HCT116 (cell line): ENCODE measurements around the gene APOBEC3C. TPM values are rescaled to one million over a fixed set of nuclear protein-coding genes. Genes with fewer than 3 reads are reported as not detected.

Source experiments
- ATAC-seq: fragments of 200-7000 bp; cut with Tn5 transposase; 2 replicates; pipeline ENCODE4 v1.9.1; 2020; ENCODE audit warnings: mild to moderate bottlenecking, moderate library complexity
- BruUV-seq: library from RNA; stranded (reverse); fragments of 400-500 nt; replicated peaks from 2 replicates; lab custom pipeline; 2021; lab: Mats Ljungman, UMichigan
- CTCF ChIA-PET: fragments of 300-600 bp; sonication (Branson Sonifier 250); formaldehyde crosslinking; loops from one replicate; lab custom pipeline; 2021; ENCODE audit warnings: antibody characterized with exemption; lab: Charles Lee
- POLR2A ChIA-PET: fragments of 300-600, 350-600 bp; sonication (Branson Sonifier 250); formaldehyde crosslinking; loops from one replicate; lab custom pipeline; 2021; ENCODE audit warnings: antibody characterized with exemption; lab: Charles Lee
- RAD21 ChIA-PET, 2 experiments: fragments of 300-600 bp; sonication (Branson Sonifier 250); formaldehyde crosslinking; loops; one replicate each; lab custom pipeline; 2023; ENCODE audit warnings: low total read pairs in 2 of 2; ENCODE audit not compliant: uncharacterized antibody in 2 of 2, unreplicated experiment in 2 of 2, low non-redundant PET in 1 of 2; lab: Charles Lee
- DNase-seq: peaks from one replicate; pipeline ENCODE4 v3.0.0-alpha.2; 2010; ENCODE audit warnings: low read depth, low spot score
- H2AFZ ChIP-seq: fragments of 200-600 bp; shearing (Covaris generic), sonication (generic); 2 replicates; pipeline ENCODE4 v1.6.1; 2017; ENCODE audit warnings: low read depth, mixed run types, mixed read lengths, antibody characterized with exemption, low read length; ENCODE audit not compliant: poor library complexity, severe bottlenecking
- H3K27ac ChIP-seq: 2 replicates; pipeline ENCODE4 v1.5.1; 2012; ENCODE audit warnings: low read depth, low read length
- H3K27me3 ChIP-seq: fragments of 200-600 bp; sonication (generic); 2 replicates; pipeline ENCODE4 v1.6.1; 2016; ENCODE audit warnings: mixed run types, low read length, mixed read lengths; ENCODE audit not compliant: insufficient read depth
- H3K36me3 ChIP-seq, 2 experiments: fragments of 200-500 bp in 1 of 2; fragments of 200-600 bp in 1 of 2; sonication (Bioruptor generic) in 1 of 2; sonication (generic) in 1 of 2; 2 replicates each; pipeline versions ENCODE4 v1.5.1 to v1.6.1; 2014 to 2016; ENCODE audit warnings: low read length in 2 of 2, inconsistent platforms in 1 of 2, mixed read lengths in 1 of 2, mixed run types in 1 of 2; ENCODE audit not compliant: insufficient read depth in 2 of 2, control insufficient read depth in 1 of 2
- H3K4me1 ChIP-seq, 2 experiments: fragments of 200-600 bp in 1 of 2; sonication (generic) in 1 of 2; 2 replicates each; pipeline versions ENCODE4 v1.5.1 to v1.6.1; 2012 to 2017; ENCODE audit warnings: low read length in 2 of 2, inconsistent platforms in 1 of 2, mild to moderate bottlenecking in 1 of 2, mixed read lengths in 1 of 2, mixed run types in 1 of 2, moderate library complexity in 1 of 2; ENCODE audit not compliant: insufficient read depth in 2 of 2, control insufficient read depth in 1 of 2
- H3K4me2 ChIP-seq: fragments of 200-600 bp; sonication (generic); 2 replicates; pipeline ENCODE4 v1.6.1; 2017; ENCODE audit warnings: mixed run types, low read length, mixed read lengths
- H3K4me3 ChIP-seq, 2 experiments: fragments of 200-600 bp in 1 of 2; sonication (generic) in 1 of 2; replicated peaks in 1 of 2; 2 replicates each; pipeline ENCODE4 v1.5.1; 2011 to 2016; ENCODE audit warnings: low read length in 2 of 2, control low read depth in 1 of 2, low read depth in 1 of 2, mild to moderate bottlenecking in 1 of 2, mixed read lengths in 1 of 2, mixed run types in 1 of 2
- H3K79me2 ChIP-seq: fragments of 200-600 bp; sonication (generic); 2 replicates; pipeline ENCODE4 v1.6.1; 2017; ENCODE audit warnings: mild to moderate bottlenecking, mixed run types, low read length, moderate library complexity, mixed read lengths; ENCODE audit not compliant: insufficient read depth
- H3K9ac ChIP-seq: fragments of 200-600 bp; sonication (generic); 2 replicates; pipeline ENCODE4 v1.6.1; 2016; ENCODE audit warnings: low read length, mixed read lengths
- H3K9me2 ChIP-seq: fragments of 200-600 bp; sonication (generic), shearing (Covaris generic); 2 replicates; pipeline ENCODE4 v1.6.1; 2017; ENCODE audit warnings: mixed run types, mild to moderate bottlenecking, moderate library complexity; ENCODE audit not compliant: insufficient read depth
- H3K9me3 ChIP-seq, 2 experiments: fragments of 200-500 bp in 1 of 2; fragments of 200-600 bp in 1 of 2; sonication (Bioruptor generic) in 1 of 2; sonication (generic) in 1 of 2; 2 replicates each; pipeline ENCODE4 v1.6.1; 2014 to 2017; ENCODE audit warnings: low read length in 2 of 2, mixed read lengths in 2 of 2, inconsistent platforms in 1 of 2, low read depth in 1 of 2, mild to moderate bottlenecking in 1 of 2, mixed run types in 1 of 2, moderate library complexity in 1 of 2; ENCODE audit not compliant: control insufficient read depth in 1 of 2, insufficient read depth in 1 of 2
- H4K20me1 ChIP-seq: fragments of 200-600 bp; sonication (generic), shearing (Covaris generic); 2 replicates; pipeline ENCODE4 v1.6.1; 2017; ENCODE audit warnings: mixed run types, mild to moderate bottlenecking, moderate library complexity; ENCODE audit not compliant: insufficient read depth
- ATF3 ChIP-seq: IDR thresholded peaks from 2 replicates; pipeline ENCODE4 v1.6.1; 2012
- CBX3 ChIP-seq: IDR thresholded peaks from 2 replicates; pipeline ENCODE4 v1.6.1; 2012; ENCODE audit warnings: low read depth
- CEBPB ChIP-seq: IDR thresholded peaks from 2 replicates; pipeline ENCODE4 v1.6.1; 2012; ENCODE audit warnings: low read depth
- MAX ChIP-seq: IDR thresholded peaks from 2 replicates; pipeline ENCODE4 v1.6.1; 2012
- POLR2A ChIP-seq: IDR thresholded peaks from 2 replicates; pipeline ENCODE4 v1.7.0; 2011; ENCODE audit warnings: borderline replicate concordance; ENCODE audit not compliant: insufficient read depth, insufficient read length; ENCODE audit errors: extremely low read depth
- RAD21 ChIP-seq: IDR thresholded peaks from 2 replicates; pipeline ENCODE4 v1.6.1; 2012; ENCODE audit warnings: low read depth, mild to moderate bottlenecking
- SIN3A ChIP-seq: IDR thresholded peaks from 2 replicates; pipeline ENCODE4 v1.6.1; 2012; ENCODE audit warnings: low read depth
- SP1 ChIP-seq: IDR thresholded peaks from 2 replicates; pipeline ENCODE4 v1.6.1; 2012; ENCODE audit warnings: low read depth
- SRF ChIP-seq: IDR thresholded peaks from 2 replicates; pipeline ENCODE4 v1.6.1; 2012; ENCODE audit warnings: low read depth
- ZBTB33 ChIP-seq: IDR thresholded peaks from 2 replicates; pipeline ENCODE4 v1.6.1; 2011; ENCODE audit warnings: mild to moderate bottlenecking, low read length, moderate library complexity; ENCODE audit not compliant: insufficient replicate concordance; ENCODE audit errors: extremely low read depth
- ZFX ChIP-seq: fragments of 450-650 bp; IDR thresholded peaks from 2 replicates; pipeline ENCODE4 v1.6.1; 2017
- intact Hi-C: fragments of 100-400 bp; cut with micrococcal nuclease; formaldehyde crosslinking; loops from 2 replicates; pipeline ENCODE4 v1.10.0; 2022
- total RNA-seq: library from RNA; stranded (reverse); gene quantifications from one replicate; pipeline ENCODE4 v1.2.1, GENCODE V29; 2021; ENCODE audit not compliant: unreplicated experiment

Gene APOBEC3C
- total RNA-seq, 1 experiment from 2014 or later, result 40.2 TPM

- Histone ChIP-seq H3K9me2 (no peaks in the 10 kb centered on the region), H3K9me3 (no peaks in the 10 kb centered on the region), H3K4me1 (no peaks in the 10 kb centered on the region), H4K20me1 (no peaks in the 10 kb centered on the region), H2AFZ (no peak overlapping the region), H3K4me3 (no peak overlapping the region), H3K9ac (no peak overlapping the region), H3K4me2 (no peak overlapping the region), H3K36me3 (no peaks in the 10 kb centered on the region), H3K27ac (no peak overlapping the region), H3K79me2 (no peaks in the 10 kb centered on the region), H3K27me3 (no peaks in the 10 kb centered on the region)
- RAD21 ChIA-PET, result no interaction called here
- ATAC-seq, result no peak
- intact Hi-C loops, result no loop called here
- POLR2A ChIA-PET, result no interaction called here
- no TSS peak for BruUV-seq
- TF ChIP-seq ZFX, result no peak
- no peak for TF ChIP-seq ATF3
- no peak for TF ChIP-seq MAX
- TF ChIP-seq SIN3A, result no peak
- no peak for TF ChIP-seq POLR2A
- TF ChIP-seq RAD21, result no peak
- no peak for TF ChIP-seq SP1
- no peak for TF ChIP-seq ZBTB33
- TF ChIP-seq SRF, result no peak
- TF ChIP-seq CBX3, result no peak
- no peak for TF ChIP-seq CEBPB
- CTCF ChIA-PET, result no interaction called here
- no peak for DNase-seq
Observed at GRCh38 chr22:39024519-39025308, 10.7 kb downstream of the APOBEC3C start.
